ENCODE results near the gene BBIP1.

GRCh38 chr10:110965216-110965615 lies 46.2 kb upstream of the BBIP1 start:
- no peak for TF ChIP-seq CTCF (IDR thresholded peaks at IDR 0.05; ENCODE audit: insufficient read depth, low read length, poor library complexity, severe bottlenecking)
- TF ChIP-seq EZH2phosphoT487 (conservative IDR thresholded peaks at IDR 0.05; ENCODE audit: low read length), result no peak
